Esophagus squamous epithelium (tissue), 4 donors: ENCODE measurements around the gene LAMP1.

ENCODE experiments used
- CTCF ChIP-seq, 6 experiments: fragments of 450-650 bp in 4 of 6; fragments of 200-600 bp in 2 of 6; sonication (generic) in 2 of 6; IDR thresholded peaks; one replicate each; pipeline ENCODE4 v1.5.1; 2016 to 2019; ENCODE audit warnings: antibody characterized with exemption in 6 of 6, mild to moderate bottlenecking in 4 of 6, moderate library complexity in 4 of 6
- POLR2A ChIP-seq, 4 donors: fragments of 450-650 bp; IDR thresholded peaks; one replicate each; pipeline ENCODE4 v1.6.1; 2017; ENCODE audit warnings: antibody characterized with exemption in 4 of 4, mild to moderate bottlenecking in 4 of 4, moderate library complexity in 3 of 4

GRCh38 chr13:113297370-113298042 is 467 bp downstream of the LAMP1 start:
- TF ChIP-seq POLR2A (IDR thresholded peaks at IDR 0.05) (no peak), CTCF (IDR thresholded peaks at IDR 0.05) (no peak)
